Breast epithelium (tissue), 3 donors: ENCODE results near the gene ROR1.

Experiments
- POLR2A ChIP-seq: fragments of 450-650 bp; IDR thresholded peaks from one replicate; pipeline ENCODE4 v1.6.1; 2016; ENCODE audit warnings: antibody characterized with exemption, mild to moderate bottlenecking, moderate library complexity
- POLR2AphosphoS5 ChIP-seq, 3 donors: sonication (generic); formaldehyde crosslinking; IDR thresholded peaks; one replicate each; pipeline ENCODE4 v1.6.1; 2017; ENCODE audit warnings: antibody characterized with exemption in 3 of 3
- TF ChIP-seq, protein P1 (sequence below), 3 donors: fragments of 450-650 bp; IDR thresholded peaks; one replicate each; pipeline ENCODE4 v1.5.1; 2016 to 2017; ENCODE audit warnings: antibody characterized with exemption in 3 of 3, mild to moderate bottlenecking in 3 of 3, moderate library complexity in 3 of 3

DNA sequence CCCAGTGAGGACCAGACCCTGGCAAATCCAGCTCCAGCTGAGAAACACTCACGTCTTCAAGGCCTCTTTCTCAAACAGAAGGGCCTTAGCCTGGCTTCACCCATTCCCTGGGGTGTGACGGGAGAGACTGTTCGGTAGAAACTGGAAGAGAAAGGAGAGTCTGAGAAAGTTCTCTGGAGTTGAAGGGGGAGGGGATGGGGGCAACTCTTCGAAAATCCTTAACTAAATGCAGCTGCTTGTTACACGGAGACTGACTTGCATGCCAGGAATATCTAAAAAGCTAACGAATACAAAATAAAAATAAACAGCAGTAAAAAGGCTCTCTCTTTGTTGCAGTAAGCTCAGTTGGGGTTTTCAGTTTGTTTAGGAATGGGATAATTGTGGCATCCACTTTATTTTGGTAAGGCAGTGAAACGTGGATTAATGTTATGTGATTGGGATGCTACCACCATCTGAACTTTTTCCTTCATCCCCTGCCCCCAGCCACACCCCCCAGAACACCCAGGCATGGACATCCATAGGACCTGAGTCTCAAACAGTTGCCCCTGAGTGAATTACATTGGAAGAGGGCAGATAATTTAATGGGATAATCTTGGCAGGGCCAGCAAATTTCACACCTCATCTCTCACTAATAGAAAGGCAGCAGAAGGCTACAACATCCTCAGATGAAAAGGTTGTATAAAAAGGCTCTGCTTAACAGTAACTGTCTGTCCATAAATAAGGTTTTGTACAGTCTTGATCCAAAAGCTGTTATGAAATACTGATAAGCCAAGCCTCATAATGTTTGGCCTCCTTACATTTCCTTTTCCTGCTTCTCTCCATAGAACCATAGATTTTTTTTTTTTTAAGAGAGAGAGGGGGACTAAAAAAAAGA, 5.8 kb downstream of the ROR1 start:
- TF ChIP-seq, protein P1, sequence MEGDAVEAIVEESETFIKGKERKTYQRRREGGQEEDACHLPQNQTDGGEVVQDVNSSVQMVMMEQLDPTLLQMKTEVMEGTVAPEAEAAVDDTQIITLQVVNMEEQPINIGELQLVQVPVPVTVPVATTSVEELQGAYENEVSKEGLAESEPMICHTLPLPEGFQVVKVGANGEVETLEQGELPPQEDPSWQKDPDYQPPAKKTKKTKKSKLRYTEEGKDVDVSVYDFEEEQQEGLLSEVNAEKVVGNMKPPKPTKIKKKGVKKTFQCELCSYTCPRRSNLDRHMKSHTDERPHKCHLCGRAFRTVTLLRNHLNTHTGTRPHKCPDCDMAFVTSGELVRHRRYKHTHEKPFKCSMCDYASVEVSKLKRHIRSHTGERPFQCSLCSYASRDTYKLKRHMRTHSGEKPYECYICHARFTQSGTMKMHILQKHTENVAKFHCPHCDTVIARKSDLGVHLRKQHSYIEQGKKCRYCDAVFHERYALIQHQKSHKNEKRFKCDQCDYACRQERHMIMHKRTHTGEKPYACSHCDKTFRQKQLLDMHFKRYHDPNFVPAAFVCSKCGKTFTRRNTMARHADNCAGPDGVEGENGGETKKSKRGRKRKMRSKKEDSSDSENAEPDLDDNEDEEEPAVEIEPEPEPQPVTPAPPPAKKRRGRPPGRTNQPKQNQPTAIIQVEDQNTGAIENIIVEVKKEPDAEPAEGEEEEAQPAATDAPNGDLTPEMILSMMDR (IDR thresholded peaks at IDR 0.05): no peak
- TF ChIP-seq POLR2A (no peak), POLR2AphosphoS5 (IDR thresholded peaks at IDR 0.05) (no peak)
